HFF-Myc (cell line): ENCODE results near the gene RRM2.

Experiments used
- DNase-seq: peaks from one replicate; pipeline ENCODE4 v3.0.0-alpha.2; 2011; ENCODE audit warnings: low read depth; ENCODE audit errors: extremely low read depth
- H3K4me3 ChIP-seq: replicated peaks from 2 replicates; pipeline ENCODE4 v1.5.1; 2011; ENCODE audit warnings: low read depth, mild to moderate bottlenecking, control low read depth, low read length
- TF ChIP-seq, protein P1 (sequence below): IDR thresholded peaks from 2 replicates; pipeline ENCODE4 v1.5.1; 2012; ENCODE audit warnings: mild to moderate bottlenecking, low read depth, low read length, control low read depth; ENCODE audit errors: missing control alignments

RRM2 gene

DNA sequence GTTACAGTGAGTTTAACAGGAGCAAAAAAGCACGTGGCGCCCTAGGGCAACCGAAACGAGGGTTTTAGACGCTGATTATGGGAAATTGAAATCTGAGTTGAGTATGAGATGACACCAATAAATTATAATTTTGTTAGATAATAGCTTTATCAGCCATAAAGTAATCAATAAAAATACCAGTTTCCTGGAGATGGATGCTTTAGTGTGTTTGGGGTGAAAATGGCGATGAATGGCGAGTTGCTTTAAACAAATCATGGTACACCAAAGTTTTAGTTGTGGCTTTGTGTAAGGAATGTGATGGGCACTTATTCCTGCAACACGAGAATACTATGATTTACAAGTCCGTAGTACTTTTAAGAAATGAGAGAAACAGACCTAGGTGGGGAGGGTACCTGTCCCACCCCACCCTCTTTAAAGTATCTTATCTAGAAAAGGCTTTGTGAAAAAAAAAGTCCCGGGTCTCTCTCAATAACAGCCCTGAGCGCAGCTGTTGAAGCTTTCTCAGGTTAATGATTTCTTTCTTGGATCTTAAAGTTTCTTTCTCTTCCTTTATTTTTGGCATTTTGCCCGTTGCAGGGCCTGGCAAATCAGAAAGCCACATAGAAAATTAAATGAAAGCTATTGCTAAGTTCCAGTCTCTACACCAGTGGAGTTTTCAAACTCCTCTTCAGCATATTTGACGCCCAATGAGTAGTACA is 1.5 kb upstream of the RRM2 start:
- TF ChIP-seq, protein P1, sequence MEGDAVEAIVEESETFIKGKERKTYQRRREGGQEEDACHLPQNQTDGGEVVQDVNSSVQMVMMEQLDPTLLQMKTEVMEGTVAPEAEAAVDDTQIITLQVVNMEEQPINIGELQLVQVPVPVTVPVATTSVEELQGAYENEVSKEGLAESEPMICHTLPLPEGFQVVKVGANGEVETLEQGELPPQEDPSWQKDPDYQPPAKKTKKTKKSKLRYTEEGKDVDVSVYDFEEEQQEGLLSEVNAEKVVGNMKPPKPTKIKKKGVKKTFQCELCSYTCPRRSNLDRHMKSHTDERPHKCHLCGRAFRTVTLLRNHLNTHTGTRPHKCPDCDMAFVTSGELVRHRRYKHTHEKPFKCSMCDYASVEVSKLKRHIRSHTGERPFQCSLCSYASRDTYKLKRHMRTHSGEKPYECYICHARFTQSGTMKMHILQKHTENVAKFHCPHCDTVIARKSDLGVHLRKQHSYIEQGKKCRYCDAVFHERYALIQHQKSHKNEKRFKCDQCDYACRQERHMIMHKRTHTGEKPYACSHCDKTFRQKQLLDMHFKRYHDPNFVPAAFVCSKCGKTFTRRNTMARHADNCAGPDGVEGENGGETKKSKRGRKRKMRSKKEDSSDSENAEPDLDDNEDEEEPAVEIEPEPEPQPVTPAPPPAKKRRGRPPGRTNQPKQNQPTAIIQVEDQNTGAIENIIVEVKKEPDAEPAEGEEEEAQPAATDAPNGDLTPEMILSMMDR, result no peak
- H3K4me3 ChIP-seq, result peak overlapping the region; percentile 91
- DNase-seq, result no peak

DNA sequence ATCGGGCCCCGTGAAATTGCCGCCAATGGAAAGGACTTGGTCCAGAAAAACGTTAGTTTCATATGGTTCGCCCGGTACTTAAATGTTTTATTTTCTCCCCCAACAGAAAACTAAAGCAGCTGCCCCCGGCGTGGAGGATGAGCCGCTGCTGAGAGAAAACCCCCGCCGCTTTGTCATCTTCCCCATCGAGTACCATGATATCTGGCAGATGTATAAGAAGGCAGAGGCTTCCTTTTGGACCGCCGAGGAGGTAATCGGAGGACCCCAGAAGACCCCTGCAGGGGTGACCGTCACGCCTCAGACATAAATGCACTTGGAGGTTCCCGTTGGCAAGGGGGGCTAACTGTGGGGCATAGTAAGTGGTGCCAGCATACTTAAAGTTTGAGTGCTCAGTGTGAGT is 742 bp downstream of the RRM2 start:
- H3K4me3 ChIP-seq, result peak overlapping the region; percentile 91
- no peak for DNase-seq
- TF ChIP-seq, protein P1, result no peak

DNA sequence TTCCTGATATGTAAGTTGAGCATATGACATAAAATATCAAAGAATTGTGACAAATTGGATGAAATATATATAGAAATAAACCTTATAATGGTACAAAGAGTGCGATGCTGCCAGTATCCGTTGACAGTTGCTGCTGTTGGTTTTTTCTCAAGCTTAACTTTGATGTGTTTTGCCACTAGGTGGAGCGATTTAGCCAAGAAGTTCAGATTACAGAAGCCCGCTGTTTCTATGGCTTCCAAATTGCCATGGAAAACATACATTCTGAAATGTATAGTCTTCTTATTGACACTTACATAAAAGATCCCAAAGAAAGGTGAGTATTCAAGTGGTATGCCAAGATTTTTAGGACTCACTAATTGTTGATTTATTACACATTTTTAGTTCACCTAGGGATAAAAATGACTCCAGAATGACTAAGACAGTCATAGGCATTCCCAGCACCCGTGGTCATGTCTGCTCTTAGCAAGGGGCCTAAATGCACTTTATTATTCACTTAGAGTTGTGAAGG is 2.1 kb downstream of the RRM2 start:
- H3K4me3 ChIP-seq, result peak overlapping the region; percentile 91
- no peak for DNase-seq
- TF ChIP-seq, protein P1, result peak; percentile 53

DNA sequence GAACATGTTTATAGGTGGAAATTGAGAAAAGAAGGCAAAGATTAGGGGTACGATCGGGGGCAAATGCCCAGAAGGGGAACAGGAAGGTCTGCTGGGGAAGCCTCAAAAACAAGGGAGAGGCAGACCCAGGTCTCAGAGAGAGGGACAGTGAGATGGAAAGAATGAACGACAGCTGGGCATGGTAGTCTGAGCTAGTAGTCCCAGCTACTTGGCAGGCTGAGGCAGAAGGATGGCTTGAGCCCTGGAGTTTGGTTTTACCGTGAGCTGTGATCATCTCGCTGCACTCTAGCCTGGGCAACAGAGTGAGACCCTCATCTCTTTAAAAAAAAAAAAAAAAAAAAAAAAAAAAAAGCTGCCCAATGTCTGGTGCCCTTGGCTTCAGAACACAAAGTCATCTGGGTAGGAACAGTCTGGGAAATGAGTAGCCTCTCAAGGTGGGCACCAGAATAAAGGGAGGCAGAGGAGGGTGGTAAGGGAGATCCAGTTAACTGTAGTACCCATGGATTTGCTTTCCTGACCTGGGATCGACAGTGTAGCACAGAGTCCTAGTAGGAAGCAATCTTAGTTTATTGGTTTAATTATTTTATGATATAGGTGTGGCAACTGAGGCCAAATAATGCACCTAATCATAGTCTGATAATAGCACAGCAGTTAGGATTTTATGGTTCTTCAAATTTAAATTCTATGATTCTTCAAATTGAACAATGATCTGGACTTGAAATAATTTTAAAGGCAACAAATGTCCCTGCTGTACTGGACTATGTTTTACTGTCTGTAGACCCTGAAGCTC is 3.5 kb downstream of the RRM2 start:
- no peak for DNase-seq
- TF ChIP-seq, protein P1, result no peak
- peak overlapping the region; percentile 91 for H3K4me3 ChIP-seq

DNA sequence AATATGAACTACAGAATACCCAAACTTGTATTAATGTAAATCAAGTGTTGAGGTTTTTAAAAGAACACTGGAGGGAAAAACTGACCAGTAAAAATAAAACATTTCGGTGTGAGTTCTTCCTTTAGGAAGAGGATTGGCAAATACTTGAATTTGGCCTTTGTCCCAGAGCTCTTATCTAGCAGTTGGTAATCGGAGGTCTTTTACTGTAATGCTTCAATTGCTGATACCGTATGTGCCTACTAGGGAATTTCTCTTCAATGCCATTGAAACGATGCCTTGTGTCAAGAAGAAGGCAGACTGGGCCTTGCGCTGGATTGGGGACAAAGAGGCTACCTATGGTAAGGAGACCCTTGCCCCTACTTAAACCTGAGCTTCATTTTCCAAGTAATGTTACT is 4.1 kb downstream of the RRM2 start:
- no peak for DNase-seq
- TF ChIP-seq, protein P1, result no peak
- H3K4me3 ChIP-seq, result no peak overlapping the region

DNA sequence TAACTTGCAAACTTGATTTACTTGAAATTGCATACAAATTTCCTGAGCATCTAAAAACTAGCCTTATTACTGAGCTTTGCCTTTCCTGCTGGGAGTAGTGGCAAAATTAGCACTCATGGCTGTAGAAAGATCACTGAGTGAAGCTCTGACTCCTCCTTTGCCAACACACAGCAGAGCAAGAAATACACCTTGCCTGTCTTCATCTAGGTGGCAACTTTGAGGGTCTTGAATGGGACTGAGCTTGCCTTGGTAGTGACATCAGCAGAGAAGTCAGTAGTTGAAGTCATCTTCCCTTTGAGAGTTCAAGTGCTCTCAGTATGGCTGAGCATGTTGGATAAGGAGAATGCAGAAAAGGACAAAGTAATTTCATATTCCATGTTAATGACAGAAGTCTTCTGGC is 5.9 kb downstream of the RRM2 start:
- TF ChIP-seq, protein P1, result no peak
- H3K4me3 ChIP-seq, result no peak overlapping the region
- no peak for DNase-seq
